AG09319 (cell line): ENCODE data around the gene RAMP1.
"Not testable (repeated sequence)": the region's sequence is repeated elsewhere in the genome, so short reads cannot be mapped to it uniquely, and the experiment has no call there.

Experiments used
- DNase-seq: peaks from one replicate; pipeline ENCODE4 v3.0.0-alpha.2; 2010; ENCODE audit warnings: low read depth; ENCODE audit errors: extremely low read depth
- CTCF ChIP-seq: IDR thresholded peaks from 2 replicates; pipeline ENCODE4 v1.5.1; 2011; ENCODE audit warnings: low read depth, mild to moderate bottlenecking, inconsistent platforms, low read length, moderate library complexity

The RAMP1 gene

GRCh38 chr2:237944302-237944701, 84.9 kb downstream of the RAMP1 start:
- DNase-seq, result no peak
- TF ChIP-seq CTCF, result no peak

- no peak for DNase-seq
- TF ChIP-seq CTCF, result no peak
Measured at GRCh38 chr2:237946423-237946822, 87.0 kb downstream of the RAMP1 start.

GRCh38 chr2:237951354-237951753, 91.9 kb downstream of the RAMP1 start:
- not testable (repeated sequence) for DNase-seq

- no peak for DNase-seq
- TF ChIP-seq CTCF, result no peak
Measured at GRCh38 chr2:237951878-237952277, 92.5 kb downstream of the RAMP1 start.

- no peak for TF ChIP-seq CTCF
- DNase-seq, result no peak
Measured at GRCh38 chr2:237952851-237953250, 93.4 kb downstream of the RAMP1 start.

- DNase-seq, result no peak
- TF ChIP-seq CTCF, result no peak
Measured at GRCh38 chr2:237955640-237956401, 96.4 kb downstream of the RAMP1 start.

GRCh38 chr2:237956402-237956736, 96.9 kb downstream of the RAMP1 start:
- DNase-seq, result no peak
- TF ChIP-seq CTCF, result no peak; the same call in 1 of the 2 replicates

GRCh38 chr2:237961637-237962036, 102.2 kb downstream of the RAMP1 start:
- no peak for DNase-seq
- no peak for TF ChIP-seq CTCF
